GM12874 (cell line): ENCODE data around the gene TRIM32.

ENCODE experiments used
- CTCF ChIP-seq: IDR thresholded peaks from 2 replicates; pipeline ENCODE4 v1.5.1; 2011; ENCODE audit warnings: low read depth, mild to moderate bottlenecking, control low read depth, low read length, moderate library complexity; ENCODE audit not compliant: insufficient read depth

Gene TRIM32

GRCh38 chr9:116713271-116713670, 26.2 kb downstream of the TRIM32 start:
- no peak for TF ChIP-seq CTCF

GRCh38 chr9:116715751-116716150, 28.6 kb downstream of the TRIM32 start:
- no peak for TF ChIP-seq CTCF

GRCh38 chr9:116716438-116716837, 29.3 kb downstream of the TRIM32 start:
- TF ChIP-seq CTCF: no peak

GRCh38 chr9:116717150-116717549, 30.0 kb downstream of the TRIM32 start:
- no peak for TF ChIP-seq CTCF

- no peak for TF ChIP-seq CTCF
Measured at GRCh38 chr9:116718111-116718510, 31.0 kb downstream of the TRIM32 start.

- no peak for TF ChIP-seq CTCF
Measured at GRCh38 chr9:116720111-116720510, 33.0 kb downstream of the TRIM32 start.

- TF ChIP-seq CTCF: no peak
Measured at GRCh38 chr9:116721411-116721810, 34.3 kb downstream of the TRIM32 start.

GRCh38 chr9:116721944-116722343, 34.8 kb downstream of the TRIM32 start:
- no peak for TF ChIP-seq CTCF
